HG03159 (cell line): ENCODE data around the gene COL9A2.
A peak's percentile ranks its signal among the peaks of the same experiment; 100 is the strongest.

Source experiments
- ATAC-seq: cut with Tn5 transposase; IDR thresholded peaks from one replicate; pipeline ENCODE4 v1.9.1; 2021; ENCODE audit warnings: mild to moderate bottlenecking, moderate library complexity; ENCODE audit not compliant: unreplicated experiment

Gene COL9A2

DNA sequence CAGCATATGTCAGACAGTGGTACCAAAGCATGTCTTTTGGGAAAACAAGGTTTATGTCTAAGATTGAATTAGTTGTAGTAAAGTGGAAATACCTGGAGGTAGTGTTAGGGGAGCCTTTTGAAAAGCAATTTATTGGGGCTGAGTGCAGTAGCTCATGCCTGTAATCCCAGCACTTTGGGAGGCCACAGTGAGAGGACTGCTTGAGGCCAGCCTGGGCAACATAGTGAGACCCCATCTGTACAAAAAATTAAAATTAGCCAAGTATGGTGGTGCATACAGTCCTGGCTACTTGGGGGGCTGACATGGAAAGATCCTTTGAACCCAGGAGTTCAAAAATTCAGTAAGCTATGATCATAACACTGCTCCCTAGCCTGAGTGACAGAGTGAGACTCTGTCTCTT lies 51.8 kb downstream of the COL9A2 start:
- no peak for ATAC-seq

- ATAC-seq, result no peak
Observed at GRCh38 chr1:40264354-40264781, 52.7 kb downstream of the COL9A2 start.

DNA sequence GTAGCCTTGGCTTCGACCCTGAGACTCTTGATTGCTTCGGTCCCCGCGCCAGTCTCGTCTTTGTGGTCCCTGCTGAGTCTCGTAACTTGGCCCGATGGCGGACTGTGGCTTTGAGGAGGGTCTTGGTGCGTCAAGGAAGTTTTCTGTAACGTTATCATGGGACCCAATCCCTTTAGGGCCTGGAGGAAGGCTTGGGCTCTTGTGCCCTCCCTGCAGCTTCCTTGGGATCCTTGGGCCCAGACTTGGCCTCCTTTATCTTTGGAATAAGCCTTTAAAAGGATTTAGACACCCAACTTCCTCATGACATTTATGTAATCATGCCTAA lies 58.7 kb downstream of the COL9A2 start:
- no peak for ATAC-seq

DNA sequence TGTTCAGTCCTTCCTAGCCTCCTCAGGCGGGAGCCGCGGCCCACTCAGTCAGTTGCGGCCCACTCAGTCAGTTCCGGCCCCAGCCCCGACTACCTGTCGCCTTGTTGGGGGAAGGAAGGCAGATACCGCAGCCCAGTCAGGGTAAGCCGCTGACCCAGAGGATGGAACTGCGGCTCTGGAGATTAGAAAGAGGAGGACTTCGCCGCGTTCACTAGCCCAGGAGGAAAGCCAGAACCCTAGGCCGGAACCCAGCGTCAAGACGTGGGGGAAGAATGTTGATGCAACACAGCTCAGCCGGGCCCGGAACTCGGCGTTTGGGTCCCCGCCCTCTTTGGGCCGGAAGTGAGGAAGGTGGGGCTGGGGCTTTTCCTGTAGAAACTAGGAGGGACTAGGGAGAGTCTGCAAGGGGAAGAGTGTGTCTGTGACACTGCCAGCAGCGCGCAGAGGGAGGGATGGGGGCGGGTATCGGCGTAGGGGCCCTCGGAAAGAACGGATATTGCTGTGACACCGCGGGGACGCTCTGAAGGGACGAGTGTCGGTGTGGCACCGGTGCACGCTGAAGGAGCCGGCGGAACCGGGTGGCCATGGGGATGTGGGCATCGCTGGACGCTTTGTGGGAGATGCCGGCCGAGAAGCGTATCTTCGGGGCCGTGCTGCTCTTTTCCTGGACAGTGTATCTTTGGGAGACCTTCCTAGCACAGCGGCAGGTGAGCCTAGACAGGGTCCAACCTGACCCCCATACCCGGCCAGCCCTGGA lies 59.2 kb downstream of the COL9A2 start, which contains the start of gene ZMPSTE24:
TSS of gene ZMPSTE24 (plus strand) at position 549 of the 757 bp plus-strand sequence. CDS start at position 585, 36 bp downstream.
- ATAC-seq, result peak; percentile 87

DNA sequence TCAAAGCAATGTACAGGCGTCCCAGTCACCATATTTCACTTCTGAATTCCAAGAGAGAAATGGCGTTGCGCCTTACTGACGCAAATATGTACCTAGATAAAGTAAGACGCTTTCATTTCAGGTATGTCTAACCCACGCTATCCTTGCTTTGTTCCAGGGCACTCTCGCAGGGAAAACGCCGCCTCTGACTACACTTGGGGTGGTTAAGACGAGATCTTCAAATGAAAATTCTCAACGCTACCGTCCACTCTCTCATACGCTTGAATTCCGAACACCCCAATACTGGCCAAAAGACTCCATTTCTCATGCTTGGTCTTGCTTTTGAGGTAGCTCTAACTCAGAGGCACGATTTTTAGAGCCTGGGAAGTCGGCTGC lies 59.8 kb downstream of the COL9A2 start:
- ATAC-seq, result peak; percentile 17

DNA sequence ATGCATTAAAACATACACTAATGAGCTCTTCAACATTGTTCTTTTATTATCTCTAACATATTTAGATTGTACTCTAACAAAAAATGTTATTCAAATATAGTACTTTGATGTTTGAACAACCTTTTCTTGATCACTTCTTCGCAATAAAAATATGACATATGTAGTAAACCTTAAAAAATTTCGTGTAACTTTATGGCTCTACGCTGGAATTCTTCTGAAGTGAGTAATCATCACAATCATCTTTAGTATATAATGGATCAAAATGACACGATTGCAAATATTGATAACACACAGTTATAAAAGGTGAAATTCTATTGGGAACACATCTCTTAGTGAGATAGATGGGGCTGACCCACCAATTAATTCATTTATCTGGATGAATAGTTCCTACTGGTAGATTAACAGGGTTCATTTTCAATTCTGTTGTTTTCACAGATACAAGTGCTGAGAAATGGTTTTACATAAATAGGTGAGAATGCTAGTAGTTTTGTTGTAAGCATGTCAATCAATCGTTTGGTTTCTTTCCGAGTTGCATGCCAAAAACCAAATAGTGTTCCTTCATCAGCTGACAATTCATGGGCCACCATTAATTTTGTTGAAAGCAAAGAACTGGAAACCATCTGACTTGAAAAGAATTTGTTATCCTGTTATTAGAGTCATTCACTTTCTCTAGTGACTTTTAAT lies 60.5 kb downstream of the COL9A2 start:
- no peak for ATAC-seq

DNA sequence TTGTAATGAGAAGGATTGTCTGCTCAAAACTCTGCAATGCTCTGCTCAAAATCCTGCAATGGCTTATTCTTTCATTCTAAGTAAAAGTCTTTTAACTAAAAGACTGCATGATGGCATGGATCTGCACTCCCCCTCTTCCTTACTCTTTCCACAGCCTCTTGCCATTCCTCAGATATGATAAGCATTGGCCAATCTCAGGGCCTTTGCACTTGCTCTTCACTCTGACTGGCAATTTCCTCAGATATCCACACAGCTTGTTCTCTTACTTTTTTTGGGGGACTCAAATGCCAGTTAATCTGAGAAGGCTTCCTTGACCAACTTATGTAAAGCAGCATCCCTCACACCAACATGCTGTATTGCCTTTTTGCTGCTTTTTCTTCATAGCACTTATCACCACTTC lies 61.9 kb downstream of the COL9A2 start:
- no peak for ATAC-seq

GRCh38 chr1:40252601-40253000 lies 64.5 kb downstream of the COL9A2 start:
- no peak for ATAC-seq

GRCh38 chr1:40251456-40251855 lies 65.6 kb downstream of the COL9A2 start:
- ATAC-seq, result no peak
